Rectal smooth muscle tissue (tissue), 1 donor: ENCODE results near the gene SGCG.
"Not testable (repeated sequence)": the region's sequence is repeated elsewhere in the genome, so short reads cannot be mapped to it uniquely, and the experiment has no call there.

Experiments
- H3K27ac ChIP-seq: one replicate; pipeline ENCODE4 v1.7.0; 2013; ENCODE audit warnings: low read depth, low read length, inconsistent platforms
- H3K27me3 ChIP-seq: one replicate; pipeline ENCODE4 v1.7.0; 2013; ENCODE audit warnings: low read length; ENCODE audit not compliant: control insufficient read depth, insufficient read depth
- H3K36me3 ChIP-seq: one replicate; pipeline ENCODE4 v1.7.0; 2013; ENCODE audit warnings: low read length; ENCODE audit not compliant: control insufficient read depth, insufficient read depth
- H3K4me1 ChIP-seq: one replicate; pipeline ENCODE4 v1.7.0; 2013; ENCODE audit warnings: low read length; ENCODE audit not compliant: control insufficient read depth, insufficient read depth
- H3K4me3 ChIP-seq: one replicate; pipeline ENCODE4 v1.7.0; 2013; ENCODE audit warnings: low read length
- H3K9ac ChIP-seq: one replicate; pipeline ENCODE4 v1.7.0; 2013; ENCODE audit warnings: low read length

The SGCG gene

DNA sequence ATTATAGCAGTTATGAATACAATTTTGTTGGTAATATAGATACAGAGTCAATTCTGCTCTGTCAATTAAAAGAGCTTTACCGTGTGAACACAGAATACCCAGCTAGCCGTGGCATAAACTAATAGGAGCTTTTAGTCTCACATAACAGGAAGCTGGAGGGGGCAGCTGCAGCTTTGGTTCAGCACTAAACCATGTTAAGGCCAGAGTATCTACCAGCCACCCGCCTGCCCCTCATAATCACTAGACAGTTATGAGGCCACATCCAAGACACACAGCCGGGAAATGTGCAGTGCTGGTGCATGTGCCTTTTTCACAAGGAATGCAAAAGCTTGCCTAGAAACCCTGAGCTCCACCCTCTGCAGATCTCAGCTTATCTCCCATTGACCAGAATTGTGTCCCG lies 62.3 kb downstream of the SGCG start:
- no peaks in the 10 kb centered on the region for H3K27me3 ChIP-seq
- no peak overlapping the region for H3K27ac ChIP-seq
- H3K4me3 ChIP-seq = no peak overlapping the region
- no peak overlapping the region for H3K9ac ChIP-seq
- no peaks in the 10 kb centered on the region for H3K4me1 ChIP-seq
- H3K36me3 ChIP-seq = no peaks in the 10 kb centered on the region

DNA sequence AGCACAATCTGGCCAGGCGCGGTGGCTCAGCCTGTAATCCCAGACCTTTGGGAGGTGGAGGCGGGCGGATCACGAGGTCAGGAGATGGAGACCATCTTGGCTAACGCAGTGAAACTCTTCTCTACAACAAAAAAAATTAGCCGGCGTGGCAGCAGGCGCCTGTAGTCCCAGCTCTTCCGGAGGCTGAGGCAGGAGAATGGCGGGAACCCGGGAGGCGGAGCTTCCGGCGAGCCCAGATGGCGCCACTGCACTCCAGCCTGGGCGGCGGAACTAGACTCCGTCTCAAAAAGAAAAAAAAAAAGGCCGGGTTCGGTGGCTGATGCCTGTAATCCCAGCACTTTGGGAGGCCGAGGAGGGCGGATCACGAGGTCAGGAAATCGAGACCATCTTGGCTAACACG lies 67.6 kb downstream of the SGCG start:
- H3K36me3 ChIP-seq, H3K27me3 ChIP-seq, H3K4me3 ChIP-seq, H3K9ac ChIP-seq, H3K27ac ChIP-seq, H3K4me1 ChIP-seq: not testable (repeated sequence)

DNA sequence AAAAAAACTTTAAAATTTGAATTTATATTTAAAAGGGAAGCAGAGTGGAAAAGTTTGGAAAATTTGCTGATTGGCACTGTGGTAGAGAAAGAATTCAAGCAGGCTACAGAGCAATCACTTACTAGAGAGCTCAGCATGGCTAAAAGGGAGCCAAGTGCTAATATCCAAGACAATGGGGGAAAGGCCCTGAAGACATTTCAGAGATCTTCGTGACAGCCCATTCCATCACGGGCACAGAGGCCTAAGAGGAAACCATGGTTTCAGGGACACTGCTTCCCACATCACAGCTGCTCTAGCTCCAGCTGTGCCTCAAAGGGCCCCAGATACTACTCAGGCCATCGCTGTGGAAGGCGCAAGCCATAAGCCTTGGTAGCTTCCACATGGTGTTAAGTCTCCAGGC lies 73.7 kb downstream of the SGCG start:
- no peaks in the 10 kb centered on the region for H3K27me3 ChIP-seq
- no peak overlapping the region for H3K9ac ChIP-seq
- no peaks in the 10 kb centered on the region for H3K36me3 ChIP-seq
- no peak overlapping the region for H3K27ac ChIP-seq
- no peak overlapping the region for H3K4me3 ChIP-seq
- no peaks in the 10 kb centered on the region for H3K4me1 ChIP-seq

DNA sequence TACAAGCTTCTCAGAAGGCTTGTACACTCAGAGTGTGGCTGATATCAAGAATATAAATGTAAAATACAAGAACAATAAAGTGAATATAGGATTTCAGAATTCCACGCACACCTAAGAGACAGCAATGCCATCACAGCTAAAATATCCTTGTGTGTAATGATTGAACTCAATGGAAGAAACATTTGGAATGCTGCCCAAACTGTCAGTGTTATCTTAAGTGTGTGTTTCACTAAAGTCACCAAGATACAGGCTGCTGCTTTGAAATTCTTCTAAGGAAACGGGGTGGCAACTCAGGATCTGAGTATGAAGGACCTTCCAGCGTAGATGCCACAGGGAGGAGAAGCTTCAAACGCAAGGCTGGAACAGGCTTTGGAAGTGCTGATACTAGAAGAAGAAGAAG lies 86.8 kb downstream of the SGCG start:
- Histone ChIP-seq H3K4me1 (no peaks in the 10 kb centered on the region), H3K36me3 (no peaks in the 10 kb centered on the region), H3K9ac (no peak overlapping the region), H3K27me3 (no peaks in the 10 kb centered on the region), H3K4me3 (no peak overlapping the region), H3K27ac (no peak overlapping the region)

DNA sequence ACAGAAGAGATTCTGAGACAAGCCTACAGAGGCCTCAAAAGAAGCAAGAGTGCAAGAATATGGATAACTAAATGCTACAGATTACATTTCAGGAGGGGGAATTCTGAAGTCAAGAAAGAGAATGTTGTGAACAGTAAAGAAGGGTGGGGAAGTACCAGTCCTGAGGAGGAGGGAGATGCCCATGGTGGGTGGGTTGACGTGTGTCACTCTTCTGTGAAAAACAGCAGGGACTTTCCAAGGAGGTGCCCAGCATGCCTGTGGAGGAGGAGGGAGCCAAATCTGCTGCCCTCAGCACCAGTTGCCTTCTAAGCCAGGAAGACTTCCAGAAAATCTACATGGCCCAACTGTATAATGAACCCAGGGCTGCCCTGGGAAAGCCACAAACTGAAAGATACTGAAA lies 87.7 kb downstream of the SGCG start:
- no peak overlapping the region for H3K4me3 ChIP-seq
- H3K9ac ChIP-seq = no peak overlapping the region
- H3K36me3 ChIP-seq = no peaks in the 10 kb centered on the region
- H3K27ac ChIP-seq = no peak overlapping the region
- no peaks in the 10 kb centered on the region for H3K27me3 ChIP-seq
- H3K4me1 ChIP-seq = no peaks in the 10 kb centered on the region

DNA sequence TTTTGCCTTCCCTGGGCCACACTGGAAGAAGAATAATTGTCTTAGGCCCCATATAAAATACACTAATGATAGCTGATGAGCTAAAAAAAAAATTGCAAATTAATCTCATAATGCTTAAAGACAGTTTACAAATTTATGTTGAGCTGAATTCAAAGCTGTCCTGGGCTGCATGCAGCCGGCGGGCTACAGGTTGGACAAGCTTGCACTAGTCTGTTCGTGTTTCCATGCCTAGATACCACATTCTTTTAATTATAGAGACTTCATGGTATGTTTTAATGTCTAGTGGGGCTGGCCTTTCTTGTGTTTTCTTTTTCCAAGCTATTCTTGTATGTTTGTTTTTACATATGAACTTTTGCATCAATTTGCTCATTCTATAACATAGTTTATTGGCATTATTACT lies 90.6 kb downstream of the SGCG start:
- Histone ChIP-seq H3K27me3 (no peaks in the 10 kb centered on the region), H3K4me3 (no peak overlapping the region), H3K27ac (no peak overlapping the region), H3K9ac (no peak overlapping the region), H3K4me1 (no peaks in the 10 kb centered on the region), H3K36me3 (no peaks in the 10 kb centered on the region)

DNA sequence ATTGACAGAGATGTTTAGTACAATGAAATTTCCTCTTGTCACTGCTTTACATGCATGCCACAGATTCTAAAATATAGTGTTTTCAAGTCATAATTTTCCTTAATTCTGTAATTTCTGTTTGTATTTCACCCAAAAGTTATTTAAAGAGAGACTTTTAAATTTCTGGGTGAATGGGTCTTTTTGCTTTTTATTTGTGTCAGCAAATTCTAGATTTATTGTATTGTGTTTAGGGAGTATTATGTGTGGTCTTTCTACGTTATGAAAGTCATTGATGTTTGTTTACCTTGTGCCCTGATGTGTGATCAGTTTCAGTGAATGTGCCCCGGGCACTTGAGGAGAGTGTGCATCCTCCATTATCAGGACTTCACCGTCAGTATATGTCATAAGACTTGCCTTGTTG lies 92.7 kb downstream of the SGCG start:
- Histone ChIP-seq H3K36me3 (no peaks in the 10 kb centered on the region), H3K27me3 (no peaks in the 10 kb centered on the region), H3K4me1 (no peaks in the 10 kb centered on the region), H3K4me3 (no peak overlapping the region), H3K9ac (no peak overlapping the region), H3K27ac (no peak overlapping the region)

DNA sequence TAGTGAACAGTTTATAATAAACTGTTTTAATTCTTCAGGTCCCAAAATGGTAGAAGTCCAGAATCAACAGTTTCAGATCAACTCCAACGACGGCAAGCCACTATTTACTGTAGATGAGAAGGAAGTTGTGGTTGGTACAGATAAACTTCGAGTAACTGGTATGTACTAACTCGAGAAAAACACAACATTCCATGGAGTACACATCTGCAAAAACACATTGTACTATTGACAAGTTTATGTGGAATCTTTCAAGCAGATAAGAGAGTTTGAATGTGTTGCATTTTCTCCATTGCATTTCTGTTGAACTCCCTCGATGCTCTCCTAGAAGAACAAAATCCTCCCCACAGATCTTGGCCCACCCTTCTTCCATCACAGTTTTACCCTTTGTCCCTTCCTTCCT lies 98.5 kb downstream of the SGCG start:
- no peaks in the 10 kb centered on the region for H3K27me3 ChIP-seq
- no peak overlapping the region for H3K9ac ChIP-seq
- no peak overlapping the region for H3K27ac ChIP-seq
- H3K36me3 ChIP-seq = no peaks in the 10 kb centered on the region
- H3K4me1 ChIP-seq = no peaks in the 10 kb centered on the region
- H3K4me3 ChIP-seq = no peak overlapping the region

DNA sequence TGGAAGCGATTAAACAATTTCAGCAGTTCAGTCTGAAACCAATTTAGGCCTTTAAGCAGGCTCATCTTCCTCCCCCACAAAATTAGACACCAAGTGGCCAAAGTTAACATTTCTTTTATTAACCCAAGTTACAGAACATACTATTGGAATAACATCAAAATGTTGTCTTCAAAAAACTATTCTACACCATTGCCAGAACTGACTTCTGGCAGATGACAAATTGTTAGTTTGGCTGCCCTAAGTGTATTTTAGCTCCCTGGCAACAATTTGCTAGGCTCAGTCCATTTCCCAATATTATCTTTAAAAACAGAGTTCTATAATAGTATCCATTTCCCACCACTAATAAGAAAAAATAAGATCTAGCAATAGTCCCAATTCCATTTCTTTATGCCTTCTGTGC lies 107.8 kb downstream of the SGCG start:
- Histone ChIP-seq H3K27ac (no peak overlapping the region), H3K4me3 (no peak overlapping the region), H3K36me3 (no peaks in the 10 kb centered on the region), H3K27me3 (no peaks in the 10 kb centered on the region), H3K9ac (no peak overlapping the region), H3K4me1 (no peaks in the 10 kb centered on the region)

DNA sequence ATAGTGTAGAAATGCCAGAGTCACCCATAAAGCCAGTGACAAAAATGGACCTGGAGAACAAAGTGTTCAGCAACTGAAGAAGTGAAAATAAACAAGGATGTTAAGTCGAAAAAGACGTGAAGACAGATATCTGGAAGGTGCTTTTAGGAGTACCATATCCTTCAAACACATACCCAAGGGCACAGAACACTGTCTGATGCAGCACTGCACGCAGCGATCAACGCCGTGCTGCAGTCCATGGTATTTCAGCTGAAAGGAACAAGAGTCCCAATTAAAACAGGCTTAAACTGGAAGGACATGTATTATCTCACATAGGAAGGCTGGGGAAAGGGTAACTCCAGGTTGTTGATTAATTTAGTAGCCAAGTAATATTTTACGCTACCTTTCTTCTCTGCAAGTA lies 108.2 kb downstream of the SGCG start:
- Histone ChIP-seq H3K4me1 (no peaks in the 10 kb centered on the region), H3K27me3 (no peaks in the 10 kb centered on the region), H3K4me3 (no peak overlapping the region), H3K9ac (no peak overlapping the region), H3K27ac (no peak overlapping the region), H3K36me3 (no peaks in the 10 kb centered on the region)

DNA sequence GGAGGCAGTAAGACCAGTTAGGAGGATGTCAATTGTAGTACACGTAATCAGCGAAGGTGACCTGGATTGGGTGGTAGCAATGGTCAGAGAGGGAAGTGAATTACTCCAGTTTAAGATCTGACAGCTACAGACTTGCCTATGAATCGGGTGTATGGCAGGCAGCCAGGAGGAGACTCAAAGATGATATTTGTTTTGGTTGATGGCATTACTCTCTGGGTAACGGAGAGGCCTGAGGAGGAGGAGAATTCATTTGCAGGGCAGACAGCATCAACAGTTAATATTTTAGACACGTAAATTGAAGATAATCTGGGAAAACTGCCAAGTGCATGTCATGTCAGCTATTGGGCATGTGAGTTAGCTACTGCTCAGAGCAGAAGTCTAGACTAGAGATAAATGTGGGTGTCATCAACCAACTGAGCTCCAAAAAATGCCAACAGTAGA lies 109.2 kb downstream of the SGCG start:
- Histone ChIP-seq H3K27me3 (no peaks in the 10 kb centered on the region), H3K27ac (no peak overlapping the region), H3K4me1 (no peaks in the 10 kb centered on the region), H3K36me3 (no peaks in the 10 kb centered on the region), H3K9ac (no peak overlapping the region), H3K4me3 (no peak overlapping the region)

DNA sequence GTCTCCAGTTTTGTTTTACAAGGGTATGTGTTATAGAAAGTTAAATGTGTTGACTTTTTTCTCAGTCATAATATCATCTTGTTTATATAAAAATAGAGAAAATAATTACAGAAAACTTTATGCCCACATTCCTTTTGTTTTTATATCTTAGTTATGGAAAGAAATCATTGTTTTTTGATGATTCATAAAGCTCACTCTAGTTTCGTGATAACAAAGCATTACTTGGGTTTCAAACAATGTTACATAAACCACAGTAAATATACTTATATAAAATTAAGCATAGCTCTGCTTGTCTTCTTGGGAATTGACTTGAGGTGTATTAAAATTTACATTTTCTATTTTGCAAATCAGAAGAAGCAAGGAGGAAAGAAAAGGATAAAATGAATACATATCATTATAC lies 111.8 kb downstream of the SGCG start:
- no peaks in the 10 kb centered on the region for H3K27me3 ChIP-seq
- H3K27ac ChIP-seq = no peak overlapping the region
- H3K9ac ChIP-seq = no peak overlapping the region
- no peaks in the 10 kb centered on the region for H3K36me3 ChIP-seq
- no peaks in the 10 kb centered on the region for H3K4me1 ChIP-seq
- H3K4me3 ChIP-seq = no peak overlapping the region

DNA sequence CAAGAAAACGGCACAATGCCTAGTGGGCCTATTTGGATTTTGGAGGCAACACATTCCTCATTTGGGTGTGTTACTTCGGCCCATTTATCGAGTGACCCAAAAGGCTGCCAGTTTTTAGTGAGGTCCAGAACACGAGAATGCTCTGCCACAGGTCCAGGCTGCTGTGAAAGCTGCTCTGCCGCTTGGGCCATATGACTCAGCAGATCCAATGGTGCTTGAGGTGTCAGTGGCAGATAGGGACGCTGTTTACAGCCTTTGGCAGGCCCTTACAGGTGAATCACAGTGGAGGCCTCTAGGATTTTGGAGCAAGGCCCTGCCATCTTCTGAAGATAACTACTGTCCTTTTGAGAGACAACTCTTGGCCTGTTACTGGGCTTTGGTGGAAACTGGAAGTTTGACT lies 134.1 kb downstream of the SGCG start:
- H3K4me1 ChIP-seq, H3K4me3 ChIP-seq: not testable (repeated sequence)

DNA sequence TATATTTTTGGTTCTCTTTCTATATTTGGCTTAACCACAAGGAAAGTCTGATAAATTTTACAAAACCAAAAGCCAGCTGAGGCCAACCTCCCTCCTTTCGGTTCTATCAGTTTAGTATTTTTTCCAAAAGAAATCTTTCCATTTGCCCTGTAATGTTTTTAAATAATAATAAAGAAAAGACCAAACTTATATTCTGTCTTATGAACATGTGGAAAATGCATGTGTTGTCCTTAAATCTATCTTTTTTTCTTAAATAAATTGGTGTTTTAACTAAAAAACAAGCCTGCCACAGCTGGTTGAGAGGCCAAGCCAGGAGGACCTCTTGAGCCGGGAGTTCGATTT lies 139.1 kb downstream of the SGCG start:
- Histone ChIP-seq H3K4me1 (peaks cover 6% of the 10 kb centered on the region), H3K4me3 (no peak overlapping the region), H3K27me3 (no peaks in the 10 kb centered on the region), H3K9ac (no peak overlapping the region), H3K27ac (no peak overlapping the region), H3K36me3 (no peaks in the 10 kb centered on the region)

More for the DNA sequence above, 134.1 kb downstream of the SGCG start:
- not testable (repeated sequence) for H3K36me3 ChIP-seq, H3K27me3 ChIP-seq, H3K9ac ChIP-seq, H3K27ac ChIP-seq
